MM.1S (cell line): ENCODE measurements around the gene GAS7.

ENCODE experiments used
- DNase-seq: peaks from one replicate; pipeline ENCODE4 v3.0.0-alpha.2; 2015
- H2AFZ ChIP-seq: fragments of 300-600 bp; sonication (generic); 2 replicates; pipeline ENCODE4 v1.6.0; 2016; ENCODE audit warnings: antibody characterized with exemption, low read length
- H3F3A ChIP-seq: fragments of 300-600 bp; sonication (generic); 2 replicates; pipeline ENCODE4 v1.6.1; 2016; ENCODE audit warnings: mild to moderate bottlenecking, antibody characterized with exemption, low read length, moderate library complexity, mixed read lengths; ENCODE audit not compliant: insufficient read depth
- H3K27ac ChIP-seq: fragments of 300-600 bp; sonication (generic); 2 replicates; pipeline ENCODE4 v1.5.1; 2016; ENCODE audit warnings: mild to moderate bottlenecking, low read length
- H3K27me3 ChIP-seq: fragments of 300-600 bp; sonication (generic); replicated peaks from 2 replicates; pipeline ENCODE4 v1.6.0; 2016; ENCODE audit warnings: low read length; ENCODE audit not compliant: insufficient read depth
- H3K36me3 ChIP-seq: fragments of 300-600 bp; sonication (generic); replicated peaks from 2 replicates; pipeline ENCODE4 v1.6.1; 2016; ENCODE audit warnings: mild to moderate bottlenecking, low read length, mixed read lengths; ENCODE audit not compliant: insufficient read depth
- H3K4me1 ChIP-seq: fragments of 300-600 bp; sonication (generic); 2 replicates; pipeline ENCODE4 v1.6.1; 2016; ENCODE audit warnings: low read length, mixed read lengths
- H3K4me2 ChIP-seq: fragments of 300-600 bp; sonication (generic); 2 replicates; pipeline ENCODE4 v1.6.0; 2016; ENCODE audit warnings: low read depth, low read length
- H3K4me3 ChIP-seq: fragments of 300-600 bp; sonication (generic); 2 replicates; pipeline ENCODE4 v1.5.1; 2016; ENCODE audit warnings: low read length, mixed read lengths
- H3K79me2 ChIP-seq: fragments of 300-600 bp; sonication (generic); 2 replicates; pipeline ENCODE4 v1.6.1; 2016; ENCODE audit warnings: mixed run types, low read length, mixed read lengths
- H3K9ac ChIP-seq: fragments of 300-600 bp; sonication (generic); 2 replicates; pipeline ENCODE4 v1.6.1; 2016; ENCODE audit warnings: low read length, mixed read lengths
- H3K9me2 ChIP-seq: fragments of 300-600 bp; sonication (generic); replicated peaks from 2 replicates; pipeline ENCODE4 v1.6.1; 2016; ENCODE audit warnings: mild to moderate bottlenecking, low read length, mixed read lengths; ENCODE audit not compliant: insufficient read depth
- H3K9me3 ChIP-seq: fragments of 300-600 bp; sonication (generic); replicated peaks from 2 replicates; pipeline ENCODE4 v1.6.1; 2016; ENCODE audit warnings: mild to moderate bottlenecking, low read length, mixed read lengths; ENCODE audit not compliant: insufficient read depth
- H4K20me1 ChIP-seq: fragments of 300-600 bp; sonication (generic); 2 replicates; pipeline ENCODE4 v1.6.1; 2016; ENCODE audit warnings: mild to moderate bottlenecking, low read length, moderate library complexity, mixed read lengths; ENCODE audit not compliant: insufficient read depth
- CTCF ChIP-seq: fragments of 300-600 bp; sonication (generic); IDR thresholded peaks from 2 replicates; pipeline ENCODE4 v1.5.1; 2016; ENCODE audit warnings: antibody characterized with exemption, low read length, mixed read lengths
- EZH2 ChIP-seq: fragments of 300-600 bp; sonication (generic); optimal IDR thresholded peaks from 2 replicates; pipeline ENCODE3; 2017; ENCODE audit warnings: low read depth, mild to moderate bottlenecking, antibody characterized with exemption, low read length, mixed read lengths
- EZH2phosphoT487 ChIP-seq: fragments of 300-600 bp; sonication (generic); IDR thresholded peaks from 2 replicates; pipeline ENCODE4 v1.6.1; 2018; ENCODE audit warnings: antibody characterized with exemption, low read length

Gene GAS7

DNA sequence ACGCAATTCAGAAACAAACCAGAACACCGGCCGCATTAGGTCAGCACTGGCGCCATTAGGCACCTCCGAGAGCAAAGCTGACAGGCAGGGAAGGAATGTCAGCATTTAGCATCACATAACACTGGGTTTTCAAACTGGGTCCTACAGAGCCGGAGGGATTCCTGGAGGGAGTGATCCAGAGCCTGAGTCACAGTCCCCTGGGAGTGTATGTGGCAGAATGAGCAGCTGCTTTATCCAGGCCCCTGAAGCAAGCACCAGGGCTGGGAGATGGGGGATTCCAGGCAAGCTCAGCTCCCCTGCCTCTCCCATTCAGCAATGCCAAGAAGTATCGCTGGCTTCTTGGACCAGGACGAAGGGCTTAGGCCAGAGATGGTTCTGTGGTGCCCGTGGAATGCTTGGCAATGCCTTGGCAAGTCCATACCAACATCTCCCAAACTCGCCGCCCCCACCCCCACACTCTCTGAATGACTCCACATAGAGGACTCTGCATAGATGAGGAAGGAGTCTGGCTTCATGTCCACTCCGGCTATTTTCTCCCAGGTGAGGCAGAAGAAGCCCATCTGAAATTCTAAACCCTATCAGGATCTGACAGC, 20.4 kb downstream of the GAS7 start:
- H3K27me3 ChIP-seq: no peaks in the 10 kb centered on the region
- no peaks in the 10 kb centered on the region for H3K79me2 ChIP-seq
- no peak overlapping the region for H3K4me2 ChIP-seq
- H3F3A ChIP-seq: no peaks in the 10 kb centered on the region
- H3K27ac ChIP-seq: no peak overlapping the region
- H2AFZ ChIP-seq: no peak overlapping the region
- H3K4me1 ChIP-seq: no peaks in the 10 kb centered on the region
- no peak for TF ChIP-seq EZH2
- no peak for TF ChIP-seq EZH2phosphoT487
- no peak for TF ChIP-seq CTCF
- H4K20me1 ChIP-seq: no peaks in the 10 kb centered on the region
- no peaks in the 10 kb centered on the region for H3K9me2 ChIP-seq
- H3K9me3 ChIP-seq: no peaks in the 10 kb centered on the region
- H3K9ac ChIP-seq: no peak overlapping the region
- H3K4me3 ChIP-seq: no peak overlapping the region
- DNase-seq: no peak
- H3K36me3 ChIP-seq: no peaks in the 10 kb centered on the region

DNA sequence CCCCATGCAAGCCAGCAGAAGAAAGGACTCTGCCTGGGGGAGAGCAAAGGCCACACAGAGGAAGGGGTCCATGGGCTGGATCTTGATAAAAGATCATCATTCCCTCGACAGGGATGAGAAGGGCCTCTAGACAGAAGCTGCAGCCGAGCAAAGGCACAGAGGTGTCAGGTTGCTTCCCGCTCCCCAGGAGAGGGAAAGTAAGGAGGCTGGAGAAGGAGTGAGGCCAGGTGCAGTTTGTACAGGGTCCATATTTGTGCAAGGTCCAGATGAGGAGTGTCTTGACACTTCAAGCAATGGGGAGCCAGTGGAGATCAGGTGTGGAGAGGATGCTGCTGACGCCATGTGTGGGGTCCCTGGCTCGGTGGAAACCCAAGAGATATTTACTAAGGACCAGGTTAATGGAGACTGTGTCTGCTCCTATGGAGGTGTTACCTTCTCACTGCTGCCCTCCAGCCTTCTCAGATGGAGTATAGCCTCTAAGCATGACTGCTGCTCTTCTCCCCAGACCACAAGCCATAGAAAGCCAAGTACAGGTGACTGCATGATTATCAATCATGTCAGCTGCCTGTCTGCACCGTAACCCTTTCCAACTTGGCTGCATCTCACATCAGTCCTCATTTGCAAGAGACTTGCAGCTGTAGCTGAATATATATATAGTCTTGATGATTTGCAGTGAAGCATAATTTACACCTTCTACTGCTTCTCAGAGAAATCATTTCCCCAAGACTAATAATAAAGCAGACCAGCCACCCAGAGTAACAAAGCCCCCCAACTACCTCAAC, 21.1 kb downstream of the GAS7 start:
- Histone ChIP-seq H3K79me2 (no peaks in the 10 kb centered on the region), H2AFZ (no peak overlapping the region), H3K27ac (no peak overlapping the region), H3K4me1 (no peaks in the 10 kb centered on the region), H3K9ac (no peak overlapping the region), H3K27me3 (no peaks in the 10 kb centered on the region), H3K9me3 (no peaks in the 10 kb centered on the region), H3K9me2 (no peaks in the 10 kb centered on the region), H3F3A (no peaks in the 10 kb centered on the region), H3K4me3 (no peak overlapping the region), H3K36me3 (no peaks in the 10 kb centered on the region), H3K4me2 (no peak overlapping the region), H4K20me1 (no peaks in the 10 kb centered on the region)
- no peak for DNase-seq
- TF ChIP-seq EZH2phosphoT487 (no peak), EZH2 (no peak), CTCF (no peak)

DNA sequence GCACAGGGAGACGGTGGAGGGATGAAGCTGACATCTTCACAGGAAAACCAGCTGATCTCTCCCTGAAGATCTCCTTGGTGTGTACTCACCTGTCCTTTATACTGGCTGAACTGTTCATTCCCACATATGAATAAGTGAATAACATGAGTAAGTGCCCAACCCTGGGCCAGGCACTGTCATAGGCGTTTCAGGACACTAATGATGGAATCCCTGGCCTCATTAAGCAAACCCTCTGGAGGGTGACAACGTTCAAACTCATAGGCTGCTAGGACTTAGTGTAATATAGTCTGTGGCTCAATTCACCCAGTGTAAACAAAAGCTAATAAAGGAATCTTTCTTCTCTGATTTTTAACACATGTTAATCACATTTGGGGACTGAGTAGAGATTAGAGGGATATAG, 24.5 kb downstream of the GAS7 start:
- Histone ChIP-seq H2AFZ (no peak overlapping the region), H3K4me1 (no peaks in the 10 kb centered on the region), H3K9ac (no peak overlapping the region), H3K9me2 (no peaks in the 10 kb centered on the region), H3K36me3 (no peaks in the 10 kb centered on the region), H3K79me2 (no peaks in the 10 kb centered on the region), H3K4me2 (no peak overlapping the region), H3K27ac (no peak overlapping the region), H3K9me3 (no peaks in the 10 kb centered on the region), H3F3A (no peaks in the 10 kb centered on the region), H4K20me1 (no peaks in the 10 kb centered on the region), H3K27me3 (no peaks in the 10 kb centered on the region), H3K4me3 (no peak overlapping the region)
- no peak for DNase-seq
- TF ChIP-seq CTCF (no peak), EZH2 (no peak), EZH2phosphoT487 (no peak)
